GM06990 (cell line): Measurements from ENCODE around the gene RALY.
A peak's percentile ranks its signal among the peaks of the same experiment; 100 is the strongest.

Experiments
- DNase-seq: peaks from one replicate; pipeline ENCODE4 v3.0.0-alpha.2; 2011; ENCODE audit not compliant: insufficient read length; ENCODE audit errors: extremely low read depth
- H3K27me3 ChIP-seq: replicated peaks from 2 replicates; pipeline ENCODE4 v1.6.0; 2011; ENCODE audit warnings: low read length; ENCODE audit not compliant: control insufficient read depth, insufficient read depth
- H3K36me3 ChIP-seq: 2 replicates; pipeline ENCODE4 v1.5.1; 2011; ENCODE audit warnings: low read length; ENCODE audit not compliant: control insufficient read depth, insufficient read depth
- H3K4me3 ChIP-seq: replicated peaks from 2 replicates; pipeline ENCODE4 v1.5.1; 2011; ENCODE audit warnings: low read depth, mild to moderate bottlenecking, control low read depth, low read length
- CTCF ChIP-seq: IDR thresholded peaks from 2 replicates; pipeline ENCODE4 v1.5.1; 2011; ENCODE audit warnings: low read length, control low read depth, mild to moderate bottlenecking, inconsistent platforms; ENCODE audit not compliant: insufficient read depth, poor library complexity, severe bottlenecking

RALY gene

GRCh38 chr20:34122274-34122980 lies 128.7 kb downstream of the RALY start:
- no peak for DNase-seq
- Histone ChIP-seq H3K36me3 (no peaks in the 10 kb centered on the region), H3K27me3 (no peaks in the 10 kb centered on the region), H3K4me3 (no peak overlapping the region)
- no peak for TF ChIP-seq CTCF

- no peak overlapping the region for H3K4me3 ChIP-seq
- TF ChIP-seq CTCF = no peak
- DNase-seq = no peak
- H3K27me3 ChIP-seq = no peaks in the 10 kb centered on the region
- no peaks in the 10 kb centered on the region for H3K36me3 ChIP-seq
Measured at GRCh38 chr20:34123309-34123708, 129.6 kb downstream of the RALY start.

GRCh38 chr20:34124469-34125249 lies 130.9 kb downstream of the RALY start:
- Histone ChIP-seq H3K36me3 (no peaks in the 10 kb centered on the region), H3K27me3 (no peaks in the 10 kb centered on the region), H3K4me3 (no peak overlapping the region)
- no peak for TF ChIP-seq CTCF
- DNase-seq = peak; percentile 21

GRCh38 chr20:34127792-34128191 lies 134.1 kb downstream of the RALY start:
- DNase-seq = no peak
- Histone ChIP-seq H3K27me3 (no peaks in the 10 kb centered on the region), H3K36me3 (no peaks in the 10 kb centered on the region), H3K4me3 (no peak overlapping the region)
- TF ChIP-seq CTCF = no peak

GRCh38 chr20:34129518-34130162 lies 135.9 kb downstream of the RALY start:
- peak overlapping the region; percentile 33; the same call in 1 of the 2 replicates for H3K4me3 ChIP-seq
- DNase-seq = peak; percentile 15
- TF ChIP-seq CTCF = peak; percentile 72
- H3K36me3 ChIP-seq = no peaks in the 10 kb centered on the region
- no peaks in the 10 kb centered on the region for H3K27me3 ChIP-seq
